ENCODE data around the gene DDX4.

The DDX4 gene

GRCh38 chr5:55858104-55858503, 120.2 kb downstream of the DDX4 start:
- H3K36me3 ChIP-seq (ENCODE audit: control insufficient read depth, insufficient read depth, low read length): no peaks in the 10 kb centered on the region
- H3K9ac ChIP-seq (ENCODE audit: low read length): no peak overlapping the region
- no peaks in the 10 kb centered on the region for H3K4me1 ChIP-seq (ENCODE audit: control insufficient read depth, insufficient read depth, low read length)
- peaks cover 4% of the 10 kb centered on the region for H3K27me3 ChIP-seq (ENCODE audit: control insufficient read depth, insufficient read depth, low read length)
- H3K4me3 ChIP-seq (ENCODE audit: low read length): no peak overlapping the region
- H3K9me3 ChIP-seq (ENCODE audit: control insufficient read depth, low read length): no peaks in the 10 kb centered on the region

GRCh38 chr5:55860288-55860687, 122.4 kb downstream of the DDX4 start:
- H3K27me3 ChIP-seq (ENCODE audit: control insufficient read depth, insufficient read depth, low read length): peaks cover 4% of the 10 kb centered on the region
- H3K36me3 ChIP-seq (ENCODE audit: control insufficient read depth, insufficient read depth, low read length): no peaks in the 10 kb centered on the region
- H3K4me1 ChIP-seq (ENCODE audit: control insufficient read depth, insufficient read depth, low read length): no peaks in the 10 kb centered on the region
- H3K9me3 ChIP-seq (ENCODE audit: control insufficient read depth, low read length): no peaks in the 10 kb centered on the region
- H3K9ac ChIP-seq (ENCODE audit: low read length): no peak overlapping the region
- H3K4me3 ChIP-seq (ENCODE audit: low read length): no peak overlapping the region

- Histone ChIP-seq H3K4me1 (ENCODE audit: control insufficient read depth, insufficient read depth, low read length) (no peaks in the 10 kb centered on the region), H3K36me3 (ENCODE audit: control insufficient read depth, insufficient read depth, low read length) (no peaks in the 10 kb centered on the region), H3K9ac (ENCODE audit: low read length) (no peak overlapping the region), H3K9me3 (ENCODE audit: control insufficient read depth, low read length) (no peaks in the 10 kb centered on the region), H3K27me3 (ENCODE audit: control insufficient read depth, insufficient read depth, low read length) (peaks cover 4% of the 10 kb centered on the region), H3K4me3 (ENCODE audit: low read length) (no peak overlapping the region)
Measured at GRCh38 chr5:55860709-55861108, 122.8 kb downstream of the DDX4 start.

GRCh38 chr5:55864606-55865541, 127.0 kb downstream of the DDX4 start:
- Histone ChIP-seq H3K4me3 (ENCODE audit: low read length) (no peak overlapping the region), H3K9me3 (ENCODE audit: control insufficient read depth, low read length) (no peaks in the 10 kb centered on the region), H3K4me1 (ENCODE audit: control insufficient read depth, insufficient read depth, low read length) (no peaks in the 10 kb centered on the region), H3K9ac (ENCODE audit: low read length) (no peak overlapping the region), H3K36me3 (ENCODE audit: control insufficient read depth, insufficient read depth, low read length) (no peaks in the 10 kb centered on the region), H3K27me3 (ENCODE audit: control insufficient read depth, insufficient read depth, low read length) (no peaks in the 10 kb centered on the region)

GRCh38 chr5:55865831-55866230, 128.0 kb downstream of the DDX4 start:
- Histone ChIP-seq H3K4me1 (ENCODE audit: control insufficient read depth, insufficient read depth, low read length) (no peaks in the 10 kb centered on the region), H3K36me3 (ENCODE audit: control insufficient read depth, insufficient read depth, low read length) (no peaks in the 10 kb centered on the region), H3K27me3 (ENCODE audit: control insufficient read depth, insufficient read depth, low read length) (no peaks in the 10 kb centered on the region), H3K4me3 (ENCODE audit: low read length) (no peak overlapping the region), H3K9ac (ENCODE audit: low read length) (no peak overlapping the region), H3K9me3 (ENCODE audit: control insufficient read depth, low read length) (no peaks in the 10 kb centered on the region)

GRCh38 chr5:55866485-55866884, 128.6 kb downstream of the DDX4 start:
- no peaks in the 10 kb centered on the region for H3K4me1 ChIP-seq (ENCODE audit: control insufficient read depth, insufficient read depth, low read length)
- H3K27me3 ChIP-seq (ENCODE audit: control insufficient read depth, insufficient read depth, low read length): no peaks in the 10 kb centered on the region
- no peak overlapping the region for H3K4me3 ChIP-seq (ENCODE audit: low read length)
- no peaks in the 10 kb centered on the region for H3K9me3 ChIP-seq (ENCODE audit: control insufficient read depth, low read length)
- H3K9ac ChIP-seq (ENCODE audit: low read length): no peak overlapping the region
- no peaks in the 10 kb centered on the region for H3K36me3 ChIP-seq (ENCODE audit: control insufficient read depth, insufficient read depth, low read length)

All from mucosa of stomach (tissue), 1 donor.